GM11168 (cell line): Measurements from ENCODE around the gene RNF150.

ENCODE experiments used
- in situ Hi-C: fragments of 300-500 bp; cut with MboI; formaldehyde crosslinking; loops from one replicate; pipeline ENCODE4 v1.12.0; 2022; ENCODE audit warnings: low sequenced_read_pairs; ENCODE audit not compliant: unreplicated experiment

Gene RNF150

GRCh38 chr4:141132709-141133145, 542 bp downstream of the RNF150 start:
- in situ Hi-C loops = loop anchor here (25.0 kb wide), 1 partner anchor 245 kb away; no protein-coding TSS in a partner anchor

GRCh38 chr4:141132072-141132708, 1.1 kb downstream of the RNF150 start:
- in situ Hi-C loops = loop anchor here (25.0 kb wide), 1 partner anchor 245 kb away; no protein-coding TSS in a partner anchor

- in situ Hi-C loops = loop anchor here (25.0 kb wide), 1 partner anchor 244 kb away; no protein-coding TSS in a partner anchor
Measured at GRCh38 chr4:141131723-141132071, 1.6 kb downstream of the RNF150 start.

- in situ Hi-C loops = loop anchor here (25.0 kb wide), 1 partner anchor 244 kb away; no protein-coding TSS in a partner anchor
Measured at GRCh38 chr4:141130947-141131605, 2.2 kb downstream of the RNF150 start.

GRCh38 chr4:141127884-141128283, 5.4 kb downstream of the RNF150 start:
- in situ Hi-C loops = loop anchor here (25.0 kb wide), 1 partner anchor 241 kb away; no protein-coding TSS in a partner anchor

- in situ Hi-C loops = loop anchor here (25.0 kb wide), 1 partner anchor 239 kb away; no protein-coding TSS in a partner anchor
Measured at GRCh38 chr4:141126769-141127168, 6.5 kb downstream of the RNF150 start.

GRCh38 chr4:141124224-141124623, 9.0 kb downstream of the RNF150 start:
- in situ Hi-C loops = no loop called here

GRCh38 chr4:141121768-141122454, 11.4 kb downstream of the RNF150 start:
- in situ Hi-C loops = no loop called here

GRCh38 chr4:141121101-141121500, 12.2 kb downstream of the RNF150 start:
- in situ Hi-C loops = no loop called here

- in situ Hi-C loops = no loop called here
Measured at GRCh38 chr4:141120036-141120593, 13.2 kb downstream of the RNF150 start.

- in situ Hi-C loops = no loop called here
Measured at GRCh38 chr4:141119071-141119470, 14.2 kb downstream of the RNF150 start.

- in situ Hi-C loops = no loop called here
Measured at GRCh38 chr4:141118381-141118780, 14.9 kb downstream of the RNF150 start.

GRCh38 chr4:141117935-141118334, 15.3 kb downstream of the RNF150 start:
- in situ Hi-C loops = no loop called here

GRCh38 chr4:141109983-141110382, 23.3 kb downstream of the RNF150 start:
- in situ Hi-C loops = no loop called here

- in situ Hi-C loops = no loop called here
Measured at GRCh38 chr4:141107927-141108326, 25.3 kb downstream of the RNF150 start.

- in situ Hi-C loops = no loop called here
Measured at GRCh38 chr4:141102367-141102766, 30.9 kb downstream of the RNF150 start.

- in situ Hi-C loops = no loop called here
Measured at GRCh38 chr4:141101511-141101910, 31.8 kb downstream of the RNF150 start.

- in situ Hi-C loops = no loop called here
Measured at GRCh38 chr4:141099326-141099725, 33.9 kb downstream of the RNF150 start.

- in situ Hi-C loops = no loop called here
Measured at GRCh38 chr4:141098163-141098562, 35.1 kb downstream of the RNF150 start.

- in situ Hi-C loops = no loop called here
Measured at GRCh38 chr4:141090473-141090872, 42.8 kb downstream of the RNF150 start.

GRCh38 chr4:141081921-141082395, 51.3 kb downstream of the RNF150 start:
- in situ Hi-C loops = no loop called here
